A673 (cell line): ENCODE measurements around the gene ABI3BP.

Experiments used
- EZH2 ChIP-seq: fragments of 200-600 bp; sonication (generic); IDR thresholded peaks from 2 replicates; pipeline ENCODE4 v1.6.1; 2017; ENCODE audit warnings: borderline replicate concordance, low read depth, mild to moderate bottlenecking, mixed read lengths, antibody characterized with exemption, low read length; ENCODE audit not compliant: poor library complexity, severe bottlenecking
- TF ChIP-seq, protein P1 (sequence below): fragments of 300-800, 200-600 bp; sonication (generic); conservative IDR thresholded peaks from 2 replicates; pipeline ENCODE4 v1.5.1; 2017; ENCODE audit warnings: low read depth, mild to moderate bottlenecking, antibody characterized with exemption, low read length, moderate library complexity, mixed read lengths

DNA sequence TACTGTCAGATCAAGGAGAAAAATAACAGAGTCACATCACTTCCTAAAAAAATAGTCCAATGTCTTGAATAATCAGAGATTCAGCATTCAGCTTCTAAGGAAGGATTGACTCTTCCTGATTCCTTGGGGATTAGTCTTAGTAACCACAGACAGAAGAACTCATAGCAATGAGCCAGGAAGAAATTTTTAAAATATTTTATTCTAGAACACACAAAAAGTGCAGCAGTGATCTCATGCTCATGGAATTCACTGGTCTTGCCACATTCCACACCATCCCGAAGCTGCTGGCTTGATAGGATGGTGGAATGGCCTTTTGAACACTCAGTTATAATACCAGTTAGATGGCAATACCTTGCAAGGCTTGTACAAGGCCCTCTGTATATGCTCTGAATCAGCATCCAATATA lies 43.0 kb upstream of the ABI3BP start:
- TF ChIP-seq, protein P1, sequence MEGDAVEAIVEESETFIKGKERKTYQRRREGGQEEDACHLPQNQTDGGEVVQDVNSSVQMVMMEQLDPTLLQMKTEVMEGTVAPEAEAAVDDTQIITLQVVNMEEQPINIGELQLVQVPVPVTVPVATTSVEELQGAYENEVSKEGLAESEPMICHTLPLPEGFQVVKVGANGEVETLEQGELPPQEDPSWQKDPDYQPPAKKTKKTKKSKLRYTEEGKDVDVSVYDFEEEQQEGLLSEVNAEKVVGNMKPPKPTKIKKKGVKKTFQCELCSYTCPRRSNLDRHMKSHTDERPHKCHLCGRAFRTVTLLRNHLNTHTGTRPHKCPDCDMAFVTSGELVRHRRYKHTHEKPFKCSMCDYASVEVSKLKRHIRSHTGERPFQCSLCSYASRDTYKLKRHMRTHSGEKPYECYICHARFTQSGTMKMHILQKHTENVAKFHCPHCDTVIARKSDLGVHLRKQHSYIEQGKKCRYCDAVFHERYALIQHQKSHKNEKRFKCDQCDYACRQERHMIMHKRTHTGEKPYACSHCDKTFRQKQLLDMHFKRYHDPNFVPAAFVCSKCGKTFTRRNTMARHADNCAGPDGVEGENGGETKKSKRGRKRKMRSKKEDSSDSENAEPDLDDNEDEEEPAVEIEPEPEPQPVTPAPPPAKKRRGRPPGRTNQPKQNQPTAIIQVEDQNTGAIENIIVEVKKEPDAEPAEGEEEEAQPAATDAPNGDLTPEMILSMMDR, result no peak
- TF ChIP-seq EZH2, result no peak
